ENCODE data around the gene CACHD1.

The CACHD1 gene

GRCh38 chr1:64598100-64598571 lies 128.2 kb downstream of the CACHD1 start:
- Histone ChIP-seq H3K9ac (ENCODE audit: low read length) (no peak overlapping the region), H4K20me1 (ENCODE audit: insufficient read depth, low read length) (no peaks in the 10 kb centered on the region), H3K4me2 (ENCODE audit: low read length) (no peak overlapping the region), H2AFZ (ENCODE audit: low read depth, low read length) (no peak overlapping the region), H3K4me1 (ENCODE audit: low read length) (no peaks in the 10 kb centered on the region), H3K9me3 (ENCODE audit: insufficient read depth, low read length) (no peaks in the 10 kb centered on the region), H3K27me3 (ENCODE audit: low read depth, low read length) (no peaks in the 10 kb centered on the region), H3K27ac (ENCODE audit: low read length) (no peak overlapping the region), H3K79me2 (ENCODE audit: low read length) (no peaks in the 10 kb centered on the region), H3K4me3 (ENCODE audit: low read length) (no peak overlapping the region), H3K36me3 (replicated peaks; ENCODE audit: low read depth, low read length) (no peaks in the 10 kb centered on the region)
- TF ChIP-seq CTCF (IDR thresholded peaks at IDR 0.05; ENCODE audit: low read depth, low read length): no peak
- no peak for TF ChIP-seq EZH2phosphoT487 (IDR thresholded peaks at IDR 0.05; ENCODE audit: low read depth)

DNA sequence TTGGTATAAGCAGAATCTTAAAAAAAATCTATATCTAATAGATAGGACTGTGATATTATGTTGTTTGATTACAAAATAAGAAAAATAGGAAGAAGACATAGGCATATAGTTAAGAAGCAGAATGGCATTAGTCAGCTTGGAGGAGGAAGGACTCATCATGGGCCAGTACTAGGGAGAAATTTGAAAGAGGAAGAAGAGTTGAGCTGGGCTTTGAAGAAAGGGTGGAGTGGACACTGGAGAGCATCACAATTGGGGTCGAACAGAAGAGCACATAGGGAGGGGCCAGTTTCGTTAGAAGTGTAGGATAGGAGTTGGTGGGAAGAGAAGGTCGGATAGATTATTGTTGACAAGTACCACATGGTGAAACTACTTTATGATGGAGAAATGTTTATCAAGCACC lies 129.3 kb downstream of the CACHD1 start:
- Histone ChIP-seq H3K4me3 (ENCODE audit: low read length) (no peak overlapping the region), H3K9me3 (ENCODE audit: insufficient read depth, low read length) (no peaks in the 10 kb centered on the region), H3K79me2 (ENCODE audit: low read length) (no peaks in the 10 kb centered on the region), H3K4me1 (ENCODE audit: low read length) (no peaks in the 10 kb centered on the region), H3K36me3 (replicated peaks; ENCODE audit: low read depth, low read length) (no peaks in the 10 kb centered on the region), H3K9ac (ENCODE audit: low read length) (no peak overlapping the region), H3K27me3 (ENCODE audit: low read depth, low read length) (no peaks in the 10 kb centered on the region), H3K4me2 (ENCODE audit: low read length) (no peak overlapping the region), H3K27ac (ENCODE audit: low read length) (no peak overlapping the region), H4K20me1 (ENCODE audit: insufficient read depth, low read length) (no peaks in the 10 kb centered on the region), H2AFZ (ENCODE audit: low read depth, low read length) (no peak overlapping the region)
- TF ChIP-seq CTCF (IDR thresholded peaks at IDR 0.05; ENCODE audit: low read depth, low read length) (no peak), EZH2phosphoT487 (IDR thresholded peaks at IDR 0.05; ENCODE audit: low read depth) (no peak)

GRCh38 chr1:64601207-64601606 lies 131.3 kb downstream of the CACHD1 start:
- Histone ChIP-seq H3K27me3 (ENCODE audit: low read depth, low read length) (no peaks in the 10 kb centered on the region), H4K20me1 (ENCODE audit: insufficient read depth, low read length) (no peaks in the 10 kb centered on the region), H3K4me2 (ENCODE audit: low read length) (no peak overlapping the region), H2AFZ (ENCODE audit: low read depth, low read length) (no peak overlapping the region), H3K36me3 (replicated peaks; ENCODE audit: low read depth, low read length) (no peaks in the 10 kb centered on the region), H3K9ac (ENCODE audit: low read length) (no peak overlapping the region), H3K27ac (ENCODE audit: low read length) (no peak overlapping the region), H3K4me3 (ENCODE audit: low read length) (no peak overlapping the region), H3K79me2 (ENCODE audit: low read length) (no peaks in the 10 kb centered on the region), H3K4me1 (ENCODE audit: low read length) (no peaks in the 10 kb centered on the region), H3K9me3 (ENCODE audit: insufficient read depth, low read length) (no peaks in the 10 kb centered on the region)
- TF ChIP-seq EZH2phosphoT487 (IDR thresholded peaks at IDR 0.05; ENCODE audit: low read depth) (no peak), CTCF (IDR thresholded peaks at IDR 0.05; ENCODE audit: low read depth, low read length) (no peak)

DNA sequence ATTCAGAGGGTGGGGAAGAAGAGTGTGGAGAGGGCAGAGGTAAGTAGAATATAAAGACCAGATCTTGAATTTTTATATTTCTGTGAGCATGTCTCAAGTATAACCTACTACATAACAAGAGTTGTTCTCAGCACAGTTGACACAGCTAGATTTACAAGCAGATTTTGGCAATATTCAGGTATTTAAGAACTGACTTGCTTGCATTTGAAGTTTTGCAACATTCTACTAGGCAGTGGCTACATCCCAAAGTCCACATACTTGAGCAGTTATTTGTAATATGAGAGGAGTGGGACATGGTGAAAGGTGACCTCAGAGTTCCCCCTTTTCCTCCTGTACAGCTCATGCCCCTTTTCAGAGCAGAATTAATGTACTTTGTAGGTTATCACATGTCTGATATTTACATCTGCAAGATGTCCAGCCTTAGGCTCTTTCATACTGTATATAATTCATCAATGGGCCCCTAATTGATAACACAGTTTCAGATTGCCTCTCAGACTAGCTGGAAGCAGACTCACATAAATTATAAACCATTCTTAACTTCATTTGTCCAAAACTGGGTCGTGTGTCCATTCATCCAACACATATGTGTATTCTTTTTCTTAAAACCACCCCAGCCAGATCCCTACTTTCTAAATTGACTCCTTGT lies 138.2 kb downstream of the CACHD1 start:
- Histone ChIP-seq H3K4me1 (ENCODE audit: low read length) (no peaks in the 10 kb centered on the region), H4K20me1 (ENCODE audit: insufficient read depth, low read length) (no peaks in the 10 kb centered on the region), H3K27me3 (ENCODE audit: low read depth, low read length) (no peaks in the 10 kb centered on the region), H3K9me3 (ENCODE audit: insufficient read depth, low read length) (no peaks in the 10 kb centered on the region), H3K9ac (ENCODE audit: low read length) (no peak overlapping the region), H3K36me3 (replicated peaks; ENCODE audit: low read depth, low read length) (no peaks in the 10 kb centered on the region), H3K79me2 (ENCODE audit: low read length) (no peaks in the 10 kb centered on the region), H2AFZ (ENCODE audit: low read depth, low read length) (no peak overlapping the region), H3K27ac (ENCODE audit: low read length) (no peak overlapping the region), H3K4me3 (ENCODE audit: low read length) (no peak overlapping the region), H3K4me2 (ENCODE audit: low read length) (no peak overlapping the region)
- no peak for TF ChIP-seq CTCF (IDR thresholded peaks at IDR 0.05; ENCODE audit: low read depth, low read length)
- no peak for TF ChIP-seq EZH2phosphoT487 (IDR thresholded peaks at IDR 0.05; ENCODE audit: low read depth)
